Subcutaneous adipose tissue (tissue), 4 donors: ENCODE results near the gene MEIKIN. TPM values are rescaled to one million over a fixed set of nuclear protein-coding genes. Genes with fewer than 3 reads are reported as not detected.

Experiments used
- total RNA-seq, 4 donors: library from RNA; depleted of rRNA; stranded (reverse); fragments of >200 nt; gene quantifications; one replicate each; pipeline ENCODE4 v1.1.0, GENCODE V29; 2016
- TF ChIP-seq, protein P1 (sequence below): fragments of 450-650 bp; IDR thresholded peaks from one replicate; pipeline ENCODE4 v1.5.1; 2016; ENCODE audit warnings: low read depth, mild to moderate bottlenecking, control low read depth, antibody characterized with exemption, moderate library complexity

MEIKIN gene
- total RNA-seq, 4 donors from 2014 or later, result 1.5 TPM; not detected in 3

DNA sequence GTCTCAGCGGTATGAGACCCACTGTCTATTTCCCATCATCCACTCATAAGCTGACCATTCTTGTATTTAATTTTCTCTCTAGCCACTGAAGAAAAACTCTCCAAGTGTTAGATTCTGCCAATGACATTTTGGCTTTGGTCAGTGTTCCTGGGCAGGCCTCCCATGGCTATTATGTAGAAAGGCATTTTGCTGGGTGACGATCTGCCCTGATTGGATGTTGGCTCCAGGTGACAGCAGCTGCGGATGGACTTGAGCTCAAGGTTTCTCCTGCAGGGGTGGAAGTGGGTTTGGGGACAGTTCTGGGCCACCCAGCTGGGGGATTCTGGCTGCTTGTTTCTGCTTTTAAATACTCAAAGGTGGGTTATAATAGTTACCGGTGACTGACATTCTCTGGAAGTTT, 34.4 kb upstream of the MEIKIN start:
- TF ChIP-seq, protein P1, sequence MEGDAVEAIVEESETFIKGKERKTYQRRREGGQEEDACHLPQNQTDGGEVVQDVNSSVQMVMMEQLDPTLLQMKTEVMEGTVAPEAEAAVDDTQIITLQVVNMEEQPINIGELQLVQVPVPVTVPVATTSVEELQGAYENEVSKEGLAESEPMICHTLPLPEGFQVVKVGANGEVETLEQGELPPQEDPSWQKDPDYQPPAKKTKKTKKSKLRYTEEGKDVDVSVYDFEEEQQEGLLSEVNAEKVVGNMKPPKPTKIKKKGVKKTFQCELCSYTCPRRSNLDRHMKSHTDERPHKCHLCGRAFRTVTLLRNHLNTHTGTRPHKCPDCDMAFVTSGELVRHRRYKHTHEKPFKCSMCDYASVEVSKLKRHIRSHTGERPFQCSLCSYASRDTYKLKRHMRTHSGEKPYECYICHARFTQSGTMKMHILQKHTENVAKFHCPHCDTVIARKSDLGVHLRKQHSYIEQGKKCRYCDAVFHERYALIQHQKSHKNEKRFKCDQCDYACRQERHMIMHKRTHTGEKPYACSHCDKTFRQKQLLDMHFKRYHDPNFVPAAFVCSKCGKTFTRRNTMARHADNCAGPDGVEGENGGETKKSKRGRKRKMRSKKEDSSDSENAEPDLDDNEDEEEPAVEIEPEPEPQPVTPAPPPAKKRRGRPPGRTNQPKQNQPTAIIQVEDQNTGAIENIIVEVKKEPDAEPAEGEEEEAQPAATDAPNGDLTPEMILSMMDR, result no peak

GRCh38 chr5:131977212-131977604, 31.7 kb upstream of the MEIKIN start:
- TF ChIP-seq, protein P1, result no peak

GRCh38 chr5:131976414-131977211, 31.1 kb upstream of the MEIKIN start:
- TF ChIP-seq, protein P1, result no peak

GRCh38 chr5:131974956-131975726, 29.7 kb upstream of the MEIKIN start:
- TF ChIP-seq, protein P1, result no peak

DNA sequence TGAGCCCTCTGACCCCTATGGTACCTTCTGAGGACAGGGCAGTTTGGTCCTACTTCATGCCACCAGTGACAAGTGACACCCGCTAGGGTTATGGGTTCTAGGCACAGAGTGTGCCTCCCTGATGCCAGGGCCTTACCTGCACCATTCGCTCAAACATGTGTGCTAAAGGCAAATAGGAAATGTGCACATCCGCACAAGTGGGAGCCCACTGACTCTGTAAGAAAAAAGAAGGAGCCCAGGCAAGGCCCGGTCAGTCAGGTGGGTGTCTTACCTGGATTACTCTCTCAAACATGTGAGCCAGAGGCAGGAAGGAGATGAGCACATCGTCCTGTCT, 29.1 kb upstream of the MEIKIN start:
- TF ChIP-seq, protein P1, result no peak

- TF ChIP-seq, protein P1, result no peak
Measured at GRCh38 chr5:131974016-131974415, 28.6 kb upstream of the MEIKIN start.

- TF ChIP-seq, protein P1, result no peak
Measured at GRCh38 chr5:131973089-131973712, 27.7 kb upstream of the MEIKIN start.
